ENCODE results near the gene SLC25A51. TPM values are rescaled to one million over a fixed set of nuclear protein-coding genes. Genes with fewer than 3 reads are reported as not detected.
A peak's percentile ranks its signal among the peaks of the same experiment; 100 is the strongest.

SLC25A51 gene
- total RNA-seq, 1 donor from 2014 or later: 39.6 TPM

GRCh38 chr9:37943345-37944265 is 39.7 kb upstream of the SLC25A51 start:
- FAIRE-seq (peak; percentile 81), DNase-seq (ENCODE audit: low read depth) (peak; percentile 97)
- TF ChIP-seq, protein P1, sequence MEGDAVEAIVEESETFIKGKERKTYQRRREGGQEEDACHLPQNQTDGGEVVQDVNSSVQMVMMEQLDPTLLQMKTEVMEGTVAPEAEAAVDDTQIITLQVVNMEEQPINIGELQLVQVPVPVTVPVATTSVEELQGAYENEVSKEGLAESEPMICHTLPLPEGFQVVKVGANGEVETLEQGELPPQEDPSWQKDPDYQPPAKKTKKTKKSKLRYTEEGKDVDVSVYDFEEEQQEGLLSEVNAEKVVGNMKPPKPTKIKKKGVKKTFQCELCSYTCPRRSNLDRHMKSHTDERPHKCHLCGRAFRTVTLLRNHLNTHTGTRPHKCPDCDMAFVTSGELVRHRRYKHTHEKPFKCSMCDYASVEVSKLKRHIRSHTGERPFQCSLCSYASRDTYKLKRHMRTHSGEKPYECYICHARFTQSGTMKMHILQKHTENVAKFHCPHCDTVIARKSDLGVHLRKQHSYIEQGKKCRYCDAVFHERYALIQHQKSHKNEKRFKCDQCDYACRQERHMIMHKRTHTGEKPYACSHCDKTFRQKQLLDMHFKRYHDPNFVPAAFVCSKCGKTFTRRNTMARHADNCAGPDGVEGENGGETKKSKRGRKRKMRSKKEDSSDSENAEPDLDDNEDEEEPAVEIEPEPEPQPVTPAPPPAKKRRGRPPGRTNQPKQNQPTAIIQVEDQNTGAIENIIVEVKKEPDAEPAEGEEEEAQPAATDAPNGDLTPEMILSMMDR (IDR thresholded peaks at IDR 0.05; ENCODE audit: insufficient read depth, low read depth, low read length): no peak
- no peak for TF ChIP-seq EZH2 (IDR thresholded peaks at IDR 0.05; ENCODE audit: insufficient read depth, low read length)
- Mint-ChIP-seq H3K9me3 (ENCODE audit: unreplicated experiment) (no peaks in the 10 kb centered on the region), H3K27ac (ENCODE audit: unreplicated experiment) (peak overlapping the region; percentile 98), H3K4me1 (ENCODE audit: low read depth, unreplicated experiment) (peaks cover 61% of the 10 kb centered on the region), H3K27me3 (ENCODE audit: low read depth, unreplicated experiment) (no peaks in the 10 kb centered on the region), H3K36me3 (ENCODE audit: low read depth, unreplicated experiment) (peaks cover 39% of the 10 kb centered on the region), H3K4me3 (ENCODE audit: unreplicated experiment) (peak overlapping the region; percentile 77)
- Histone ChIP-seq H3K4me1 (ENCODE audit: insufficient read depth, low read length) (peaks cover 64% of the 10 kb centered on the region), H3K27me3 (ENCODE audit: insufficient read depth, low read length) (no peaks in the 10 kb centered on the region), H3K9me3 (ENCODE audit: insufficient read depth, low read depth, low read length) (no peaks in the 10 kb centered on the region), H3K4me3 (ENCODE audit: insufficient read depth, low read depth, low read length) (no peak overlapping the region), H3K36me3 (ENCODE audit: insufficient read depth, low read length) (peaks cover 9% of the 10 kb centered on the region), H3K9ac (ENCODE audit: low read length) (peak overlapping the region; percentile 46), H4K20me1 (ENCODE audit: insufficient read depth, low read length) (no peaks in the 10 kb centered on the region), H3K27ac (ENCODE audit: low read depth, low read length) (peak overlapping the region; percentile 67), H3K79me2 (ENCODE audit: insufficient read depth, low read length) (peaks cover 34% of the 10 kb centered on the region), H2AFZ (ENCODE audit: low read depth, low read length) (no peak overlapping the region), H3K4me2 (ENCODE audit: low read length) (peak overlapping the region; percentile 65)

DNA sequence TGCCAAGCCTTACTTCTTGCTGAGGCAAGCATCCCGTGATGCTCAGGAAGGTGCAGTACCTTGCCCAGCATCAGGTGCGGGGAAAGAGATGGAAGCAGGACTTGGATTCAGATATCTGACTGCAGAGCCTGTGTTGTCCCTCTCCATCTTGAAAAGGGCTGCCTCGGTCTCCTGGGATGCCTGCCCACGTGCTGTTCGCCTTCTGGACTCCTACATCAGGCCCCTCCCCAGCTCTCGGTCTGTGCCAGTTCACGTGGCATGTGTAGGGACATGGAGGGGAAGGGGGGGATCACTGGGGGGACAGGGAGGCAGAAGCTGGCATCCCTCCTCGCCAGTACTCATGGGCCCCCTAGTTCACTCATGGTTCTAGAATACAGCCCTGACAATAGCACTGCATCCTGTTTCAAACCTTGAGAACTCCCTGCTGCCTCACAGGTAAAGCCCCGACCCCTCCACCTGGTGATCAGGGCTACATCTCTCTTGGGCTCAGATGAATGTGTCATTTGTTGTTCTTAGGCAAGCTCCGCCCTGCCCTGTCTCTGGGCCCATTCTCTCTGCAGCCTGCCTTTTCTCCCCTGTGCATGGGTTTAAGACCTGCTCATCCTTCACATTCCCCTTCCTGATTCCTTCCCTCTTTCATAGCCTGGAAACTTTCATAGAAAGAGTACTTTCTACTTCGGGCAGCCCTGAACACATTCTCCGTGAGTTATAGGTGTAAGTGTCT is 38.9 kb upstream of the SLC25A51 start:
- Mint-ChIP-seq H3K4me3 (ENCODE audit: unreplicated experiment) (no peak overlapping the region), H3K9me3 (ENCODE audit: unreplicated experiment) (no peaks in the 10 kb centered on the region), H3K36me3 (ENCODE audit: low read depth, unreplicated experiment) (peaks cover 39% of the 10 kb centered on the region), H3K27me3 (ENCODE audit: low read depth, unreplicated experiment) (no peaks in the 10 kb centered on the region), H3K4me1 (ENCODE audit: low read depth, unreplicated experiment) (peaks cover 63% of the 10 kb centered on the region), H3K27ac (ENCODE audit: unreplicated experiment) (peak overlapping the region; percentile 98)
- Histone ChIP-seq H3K79me2 (ENCODE audit: insufficient read depth, low read length) (peaks cover 33% of the 10 kb centered on the region), H3K27ac (ENCODE audit: low read depth, low read length) (peak overlapping the region; percentile 67), H3K36me3 (ENCODE audit: insufficient read depth, low read length) (peaks cover 8% of the 10 kb centered on the region), H3K9me3 (ENCODE audit: insufficient read depth, low read depth, low read length) (no peaks in the 10 kb centered on the region), H3K9ac (ENCODE audit: low read length) (peak overlapping the region; percentile 44), H3K4me2 (ENCODE audit: low read length) (peak overlapping the region; percentile 63), H3K4me3 (ENCODE audit: insufficient read depth, low read depth, low read length) (no peak overlapping the region), H3K27me3 (ENCODE audit: insufficient read depth, low read length) (no peaks in the 10 kb centered on the region), H2AFZ (ENCODE audit: low read depth, low read length) (no peak overlapping the region), H4K20me1 (ENCODE audit: insufficient read depth, low read length) (no peaks in the 10 kb centered on the region), H3K4me1 (ENCODE audit: insufficient read depth, low read length) (peaks cover 68% of the 10 kb centered on the region)
- no peak for DNase-seq (ENCODE audit: low read depth)
- TF ChIP-seq, protein P1 (IDR thresholded peaks at IDR 0.05; ENCODE audit: insufficient read depth, low read depth, low read length): no peak
- TF ChIP-seq EZH2 (IDR thresholded peaks at IDR 0.05; ENCODE audit: insufficient read depth, low read length): no peak
- no peak for FAIRE-seq

Data from astrocyte (in vitro differentiated cells and primary cell).